ENCODE measurements around the gene MB21D2. TPM values are rescaled to one million over a fixed set of nuclear protein-coding genes. Genes with fewer than 3 reads are reported as not detected.

The MB21D2 gene
- total and polyA plus RNA-seq, 2 experiments from 2014 or later, result 8.1 to 35.9 TPM

DNA sequence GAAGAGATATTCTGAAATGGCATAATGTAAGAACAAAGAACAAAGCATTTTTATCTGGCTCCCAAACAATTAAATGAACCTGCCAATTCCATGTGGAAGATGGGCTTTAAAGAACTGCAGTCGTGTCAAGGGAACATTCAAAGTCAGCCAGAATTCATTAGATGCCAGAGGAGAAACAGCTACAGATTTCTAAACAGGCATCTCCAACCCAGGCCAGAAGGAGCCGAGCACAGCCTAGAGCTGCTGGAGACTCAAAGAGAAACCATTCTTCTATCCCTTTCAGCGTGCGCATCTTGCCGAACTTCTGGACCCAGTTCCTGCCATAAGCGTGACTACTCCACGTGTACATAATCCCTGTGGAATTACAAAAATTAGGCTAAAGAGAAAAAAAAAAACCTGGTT, 60.4 kb downstream of the MB21D2 start (continued):
- TF ChIP-seq, protein P1, sequence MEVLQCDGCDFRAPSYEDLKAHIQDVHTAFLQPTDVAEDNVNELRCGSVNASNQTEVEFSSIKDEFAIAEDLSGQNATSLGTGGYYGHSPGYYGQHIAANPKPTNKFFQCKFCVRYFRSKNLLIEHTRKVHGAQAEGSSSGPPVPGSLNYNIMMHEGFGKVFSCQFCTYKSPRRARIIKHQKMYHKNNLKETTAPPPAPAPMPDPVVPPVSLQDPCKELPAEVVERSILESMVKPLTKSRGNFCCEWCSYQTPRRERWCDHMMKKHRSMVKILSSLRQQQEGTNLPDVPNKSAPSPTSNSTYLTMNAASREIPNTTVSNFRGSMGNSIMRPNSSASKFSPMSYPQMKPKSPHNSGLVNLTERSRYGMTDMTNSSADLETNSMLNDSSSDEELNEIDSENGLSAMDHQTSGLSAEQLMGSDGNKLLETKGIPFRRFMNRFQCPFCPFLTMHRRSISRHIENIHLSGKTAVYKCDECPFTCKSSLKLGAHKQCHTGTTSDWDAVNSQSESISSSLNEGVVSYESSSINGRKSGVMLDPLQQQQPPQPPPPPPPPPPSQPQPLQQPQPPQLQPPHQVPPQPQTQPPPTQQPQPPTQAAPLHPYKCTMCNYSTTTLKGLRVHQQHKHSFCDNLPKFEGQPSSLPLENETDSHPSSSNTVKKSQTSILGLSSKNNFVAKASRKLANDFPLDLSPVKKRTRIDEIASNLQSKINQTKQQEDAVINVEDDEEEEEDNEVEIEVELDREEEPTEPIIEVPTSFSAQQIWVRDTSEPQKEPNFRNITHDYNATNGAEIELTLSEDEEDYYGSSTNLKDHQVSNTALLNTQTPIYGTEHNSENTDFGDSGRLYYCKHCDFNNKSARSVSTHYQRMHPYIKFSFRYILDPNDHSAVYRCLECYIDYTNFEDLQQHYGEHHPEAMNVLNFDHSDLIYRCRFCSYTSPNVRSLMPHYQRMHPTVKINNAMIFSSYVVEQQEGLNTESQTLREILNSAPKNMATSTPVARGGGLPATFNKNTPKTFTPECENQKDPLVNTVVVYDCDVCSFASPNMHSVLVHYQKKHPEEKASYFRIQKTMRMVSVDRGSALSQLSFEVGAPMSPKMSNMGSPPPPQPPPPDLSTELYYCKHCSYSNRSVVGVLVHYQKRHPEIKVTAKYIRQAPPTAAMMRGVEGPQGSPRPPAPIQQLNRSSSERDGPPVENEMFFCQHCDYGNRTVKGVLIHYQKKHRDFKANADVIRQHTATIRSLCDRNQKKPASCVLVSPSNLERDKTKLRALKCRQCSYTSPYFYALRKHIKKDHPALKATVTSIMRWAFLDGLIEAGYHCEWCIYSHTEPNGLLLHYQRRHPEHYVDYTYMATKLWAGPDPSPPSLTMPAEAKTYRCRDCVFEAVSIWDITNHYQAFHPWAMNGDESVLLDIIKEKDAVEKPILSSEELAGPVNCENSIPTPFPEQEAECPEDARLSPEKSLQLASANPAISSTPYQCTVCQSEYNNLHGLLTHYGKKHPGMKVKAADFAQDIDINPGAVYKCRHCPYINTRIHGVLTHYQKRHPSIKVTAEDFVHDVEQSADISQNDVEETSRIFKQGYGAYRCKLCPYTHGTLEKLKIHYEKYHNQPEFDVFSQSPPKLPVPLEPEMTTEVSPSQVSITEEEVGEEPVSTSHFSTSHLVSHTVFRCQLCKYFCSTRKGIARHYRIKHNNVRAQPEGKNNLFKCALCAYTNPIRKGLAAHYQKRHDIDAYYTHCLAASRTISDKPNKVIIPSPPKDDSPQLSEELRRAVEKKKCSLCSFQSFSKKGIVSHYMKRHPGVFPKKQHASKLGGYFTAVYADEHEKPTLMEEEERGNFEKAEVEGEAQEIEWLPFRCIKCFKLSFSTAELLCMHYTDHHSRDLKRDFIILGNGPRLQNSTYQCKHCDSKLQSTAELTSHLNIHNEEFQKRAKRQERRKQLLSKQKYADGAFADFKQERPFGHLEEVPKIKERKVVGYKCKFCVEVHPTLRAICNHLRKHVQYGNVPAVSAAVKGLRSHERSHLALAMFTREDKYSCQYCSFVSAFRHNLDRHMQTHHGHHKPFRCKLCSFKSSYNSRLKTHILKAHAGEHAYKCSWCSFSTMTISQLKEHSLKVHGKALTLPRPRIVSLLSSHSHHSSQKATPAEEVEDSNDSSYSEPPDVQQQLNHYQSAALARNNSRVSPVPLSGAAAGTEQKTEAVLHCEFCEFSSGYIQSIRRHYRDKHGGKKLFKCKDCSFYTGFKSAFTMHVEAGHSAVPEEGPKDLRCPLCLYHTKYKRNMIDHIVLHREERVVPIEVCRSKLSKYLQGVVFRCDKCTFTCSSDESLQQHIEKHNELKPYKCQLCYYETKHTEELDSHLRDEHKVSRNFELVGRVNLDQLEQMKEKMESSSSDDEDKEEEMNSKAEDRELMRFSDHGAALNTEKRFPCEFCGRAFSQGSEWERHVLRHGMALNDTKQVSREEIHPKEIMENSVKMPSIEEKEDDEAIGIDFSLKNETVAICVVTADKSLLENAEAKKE (CRISPR knock-in tag; IDR thresholded peaks at IDR 0.05), result no peak
- TF ChIP-seq CREB1 (CRISPR knock-in tag; IDR thresholded peaks at IDR 0.05; ENCODE audit: low read depth) (no peak), POLR2AphosphoS5 (IDR thresholded peaks at IDR 0.05; ENCODE audit: low read depth) (no peak), CTCF (conservative IDR thresholded peaks at IDR 0.05; ENCODE audit: low read depth in 2 of 2) (no peak), ZNF114 (CRISPR knock-in tag; IDR thresholded peaks at IDR 0.05) (no peak), EZH2 (IDR thresholded peaks at IDR 0.05; ENCODE audit: low read depth, unreplicated experiment) (no peak)
- TF ChIP-seq, protein P2, sequence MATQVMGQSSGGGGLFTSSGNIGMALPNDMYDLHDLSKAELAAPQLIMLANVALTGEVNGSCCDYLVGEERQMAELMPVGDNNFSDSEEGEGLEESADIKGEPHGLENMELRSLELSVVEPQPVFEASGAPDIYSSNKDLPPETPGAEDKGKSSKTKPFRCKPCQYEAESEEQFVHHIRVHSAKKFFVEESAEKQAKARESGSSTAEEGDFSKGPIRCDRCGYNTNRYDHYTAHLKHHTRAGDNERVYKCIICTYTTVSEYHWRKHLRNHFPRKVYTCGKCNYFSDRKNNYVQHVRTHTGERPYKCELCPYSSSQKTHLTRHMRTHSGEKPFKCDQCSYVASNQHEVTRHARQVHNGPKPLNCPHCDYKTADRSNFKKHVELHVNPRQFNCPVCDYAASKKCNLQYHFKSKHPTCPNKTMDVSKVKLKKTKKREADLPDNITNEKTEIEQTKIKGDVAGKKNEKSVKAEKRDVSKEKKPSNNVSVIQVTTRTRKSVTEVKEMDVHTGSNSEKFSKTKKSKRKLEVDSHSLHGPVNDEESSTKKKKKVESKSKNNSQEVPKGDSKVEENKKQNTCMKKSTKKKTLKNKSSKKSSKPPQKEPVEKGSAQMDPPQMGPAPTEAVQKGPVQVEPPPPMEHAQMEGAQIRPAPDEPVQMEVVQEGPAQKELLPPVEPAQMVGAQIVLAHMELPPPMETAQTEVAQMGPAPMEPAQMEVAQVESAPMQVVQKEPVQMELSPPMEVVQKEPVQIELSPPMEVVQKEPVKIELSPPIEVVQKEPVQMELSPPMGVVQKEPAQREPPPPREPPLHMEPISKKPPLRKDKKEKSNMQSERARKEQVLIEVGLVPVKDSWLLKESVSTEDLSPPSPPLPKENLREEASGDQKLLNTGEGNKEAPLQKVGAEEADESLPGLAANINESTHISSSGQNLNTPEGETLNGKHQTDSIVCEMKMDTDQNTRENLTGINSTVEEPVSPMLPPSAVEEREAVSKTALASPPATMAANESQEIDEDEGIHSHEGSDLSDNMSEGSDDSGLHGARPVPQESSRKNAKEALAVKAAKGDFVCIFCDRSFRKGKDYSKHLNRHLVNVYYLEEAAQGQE (IDR thresholded peaks at IDR 0.05; ENCODE audit: unreplicated experiment), result no peak

Data from GM23338 (cell line).